Vagina (tissue), 2 donors: ENCODE measurements around the gene SPTLC3.

Source experiments
- CTCF ChIP-seq, 3 experiments: fragments of 450-650 bp in 2 of 3; fragments of 200-600 bp in 1 of 3; sonication (generic) in 1 of 3; IDR thresholded peaks; one replicate each; pipeline ENCODE4 v1.5.1; 2017 to 2019; ENCODE audit warnings: antibody characterized with exemption in 3 of 3, mild to moderate bottlenecking in 2 of 3, moderate library complexity in 2 of 3
- POLR2AphosphoS5 ChIP-seq, 2 donors: sonication (generic); formaldehyde crosslinking; IDR thresholded peaks; one replicate each; pipeline ENCODE4 v1.9.0; 2017; ENCODE audit warnings: antibody characterized with exemption in 2 of 2, mild to moderate bottlenecking in 2 of 2, low read depth in 1 of 2; ENCODE audit not compliant: insufficient read depth in 1 of 2

DNA sequence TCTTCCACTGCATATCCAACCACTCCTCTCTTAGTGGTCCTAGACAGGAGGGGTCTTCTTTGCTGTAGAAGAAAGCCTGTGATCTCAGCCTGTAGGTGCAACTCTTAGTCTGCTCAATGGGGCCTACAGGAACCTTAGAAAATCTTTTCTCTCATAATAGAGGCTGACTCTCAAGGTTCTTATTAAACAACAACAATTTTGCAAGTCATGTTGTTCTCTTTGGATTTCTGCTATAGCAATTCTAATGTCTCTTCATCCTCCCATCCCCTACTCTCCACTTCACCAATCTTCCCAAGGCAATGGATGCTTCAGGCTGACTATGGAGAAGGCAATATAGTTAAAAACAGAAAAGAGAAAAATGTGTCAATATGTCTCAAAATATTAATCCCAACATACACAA lies 40.8 kb upstream of the SPTLC3 start:
- TF ChIP-seq CTCF (IDR thresholded peaks at IDR 0.05) (no peak), POLR2AphosphoS5 (IDR thresholded peaks at IDR 0.05; ENCODE audit: insufficient read depth in 1 of 2, low read depth in 1 of 2) (no peak)
